ENCODE results near the gene CCDC81.

Gene CCDC81

GRCh38 chr11:86442827-86443226 is 68.1 kb downstream of the CCDC81 start:
- no peak for DNase-seq

GRCh38 chr11:86443415-86443814 is 68.7 kb downstream of the CCDC81 start:
- DNase-seq = no peak

- DNase-seq = no peak
Measured at GRCh38 chr11:86444981-86445380, 70.3 kb downstream of the CCDC81 start.

- DNase-seq = no peak
Measured at GRCh38 chr11:86446163-86446923, 71.7 kb downstream of the CCDC81 start.

GRCh38 chr11:86446924-86447285 is 72.2 kb downstream of the CCDC81 start:
- DNase-seq = no peak

- DNase-seq = no peak
Measured at GRCh38 chr11:86447763-86448480, 73.2 kb downstream of the CCDC81 start.

GRCh38 chr11:86449993-86450629 is 75.4 kb downstream of the CCDC81 start:
- DNase-seq = no peak

- no peak for DNase-seq
Measured at GRCh38 chr11:86453290-86454030, 78.8 kb downstream of the CCDC81 start.

GRCh38 chr11:86456075-86456939 is 81.6 kb downstream of the CCDC81 start:
- peak; percentile 79 for DNase-seq

- no peak for DNase-seq
Measured at GRCh38 chr11:86458294-86459001, 83.8 kb downstream of the CCDC81 start.

- no peak for DNase-seq
Measured at GRCh38 chr11:86459002-86459385, 84.3 kb downstream of the CCDC81 start.

- DNase-seq = no peak
Measured at GRCh38 chr11:86459682-86460460, 85.2 kb downstream of the CCDC81 start.

- DNase-seq = no peak
Measured at GRCh38 chr11:86460461-86461385, 86.0 kb downstream of the CCDC81 start.

GRCh38 chr11:86461892-86462291 is 87.2 kb downstream of the CCDC81 start:
- no peak for DNase-seq

GRCh38 chr11:86463120-86463519 is 88.4 kb downstream of the CCDC81 start:
- DNase-seq = no peak

GRCh38 chr11:86463955-86464354 is 89.3 kb downstream of the CCDC81 start:
- DNase-seq = no peak

- DNase-seq = no peak
Measured at GRCh38 chr11:86464509-86465221, 90.0 kb downstream of the CCDC81 start.

- DNase-seq = no peak
Measured at GRCh38 chr11:86468169-86468568, 93.5 kb downstream of the CCDC81 start.

Data from stimulated activated CD4-positive, alpha-beta T cell treated with anti-CD3 and anti-CD28 coated beads, Interleukin-4, amount 100 ng/mL, for 1 hour (primary cell).